Measurements from ENCODE around the gene DIAPH3. TPM values are rescaled to one million over a fixed set of nuclear protein-coding genes. Genes with fewer than 3 reads are reported as not detected.

DIAPH3 gene
- total RNA-seq, 1 experiment from 2014 or later: 33.6 TPM

DNA sequence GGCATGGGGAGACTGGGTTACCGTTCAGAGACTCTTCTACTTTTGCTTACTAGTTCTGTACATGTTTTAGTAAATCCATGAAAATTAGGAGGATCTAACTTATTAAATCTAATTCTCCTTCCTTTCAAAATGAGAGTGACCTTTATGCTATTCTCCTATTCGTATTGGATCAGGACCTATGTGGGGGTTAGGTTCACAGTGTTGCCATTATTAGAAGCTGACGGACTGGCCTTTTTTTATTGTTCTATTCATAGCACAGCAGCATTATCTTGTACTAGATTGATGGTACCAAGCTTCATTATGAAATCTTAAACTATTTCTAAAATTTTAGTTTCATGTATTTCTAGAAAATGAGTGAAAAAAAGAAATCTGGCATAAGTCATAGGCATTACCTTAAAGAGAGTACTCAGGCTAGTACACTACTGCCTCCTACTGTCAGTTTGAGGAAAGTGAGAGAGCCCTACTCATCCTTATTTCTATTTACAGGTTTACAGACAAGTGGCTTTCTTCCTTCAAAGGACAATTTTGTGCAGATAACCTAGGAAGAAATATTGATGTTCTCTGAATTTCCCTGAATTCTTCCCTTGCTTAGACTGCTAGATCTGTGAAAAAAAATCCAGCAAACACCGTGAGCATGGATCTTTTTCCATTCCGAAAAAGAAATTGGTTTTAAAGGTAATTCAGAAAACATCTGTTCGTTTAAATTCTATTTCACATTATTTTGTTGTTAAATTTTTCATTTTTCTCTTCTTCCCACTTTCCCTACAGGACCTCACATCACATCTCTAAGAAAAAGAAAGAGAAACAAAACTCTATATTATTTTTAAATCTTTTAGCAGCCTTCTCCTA lies 485.5 kb downstream of the DIAPH3 start:
- DNase-seq (ENCODE audit: low read depth): peak; percentile 51

DNA sequence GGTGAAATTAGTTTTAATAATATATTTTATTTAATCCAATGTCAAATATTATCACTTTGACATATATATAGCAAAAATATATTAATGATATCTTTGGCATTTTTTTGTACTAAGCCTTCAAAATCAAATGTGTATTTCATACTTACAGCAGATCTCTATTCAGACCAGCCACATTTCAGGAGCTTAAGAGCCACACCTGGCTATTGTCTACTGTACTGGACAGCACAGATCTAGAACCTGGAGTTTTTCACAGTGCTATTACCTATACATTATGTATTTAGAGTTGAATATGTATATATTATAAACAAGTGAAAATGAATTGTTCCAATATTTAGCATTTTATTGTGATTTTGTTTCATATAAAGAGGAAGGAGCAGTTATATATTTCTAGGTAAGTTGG lies 486.3 kb downstream of the DIAPH3 start:
- DNase-seq (ENCODE audit: low read depth): no peak

GRCh38 chr13:59674616-59675015 lies 489.1 kb downstream of the DIAPH3 start:
- peak; percentile 8 for DNase-seq (ENCODE audit: low read depth)

DNA sequence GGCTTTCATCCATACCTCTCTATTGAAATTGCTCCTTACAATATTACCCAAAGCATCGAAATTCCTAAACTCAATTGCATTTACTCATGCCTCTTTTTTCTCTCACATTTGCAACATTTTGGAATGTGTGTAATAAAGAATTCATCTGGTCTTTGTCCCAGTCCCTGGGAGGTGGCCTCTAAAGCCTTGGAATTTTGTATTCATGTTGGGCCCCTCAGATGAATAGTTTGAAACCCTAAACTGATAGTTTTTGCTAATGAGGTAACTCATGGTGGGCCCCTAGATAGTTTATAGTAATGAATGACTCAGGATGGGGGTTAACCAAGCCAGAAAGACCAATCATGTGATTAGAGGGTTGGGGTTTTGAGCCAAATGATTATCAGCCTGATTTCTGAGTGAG lies 490.4 kb downstream of the DIAPH3 start:
- DNase-seq (ENCODE audit: low read depth): no peak

- DNase-seq (ENCODE audit: low read depth): no peak
These were observed 491.3 kb downstream of the DIAPH3 start for GRCh38 chr13:59672445-59672844.

DNA sequence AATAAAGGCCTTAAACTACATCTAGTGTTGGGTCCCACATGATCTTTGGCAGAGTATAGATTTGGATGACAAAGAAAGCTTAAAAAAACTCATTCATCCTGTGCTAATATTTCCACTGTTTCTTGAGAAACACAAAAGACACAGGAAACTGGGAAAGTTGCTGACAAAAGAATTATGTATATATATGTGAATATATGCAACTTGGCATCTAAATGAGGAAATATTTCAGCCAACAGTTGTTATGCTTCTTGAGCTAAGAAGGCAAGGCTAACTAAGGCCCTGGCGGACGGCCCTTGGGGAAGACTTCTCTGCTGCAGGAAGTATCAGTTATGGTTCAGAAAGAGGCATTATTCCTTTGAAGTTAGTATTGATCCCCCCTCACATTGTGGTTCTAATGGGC lies 491.8 kb downstream of the DIAPH3 start:
- DNase-seq (ENCODE audit: low read depth): no peak

GRCh38 chr13:59666504-59666903 lies 497.2 kb downstream of the DIAPH3 start:
- DNase-seq (ENCODE audit: low read depth): no peak

- DNase-seq (ENCODE audit: low read depth): no peak
These were observed 498.0 kb downstream of the DIAPH3 start for GRCh38 chr13:59665732-59666131.

- DNase-seq (ENCODE audit: low read depth): no peak
These were observed 498.5 kb downstream of the DIAPH3 start for GRCh38 chr13:59665184-59665583.

- no peak for DNase-seq (ENCODE audit: low read depth)
These were observed 499.1 kb downstream of the DIAPH3 start for GRCh38 chr13:59664586-59664985.

- no peak for DNase-seq (ENCODE audit: low read depth)
These were observed 500.0 kb downstream of the DIAPH3 start for GRCh38 chr13:59663707-59664106.

GRCh38 chr13:59660582-59660981 lies 503.1 kb downstream of the DIAPH3 start:
- no peak for DNase-seq (ENCODE audit: low read depth)

DNA sequence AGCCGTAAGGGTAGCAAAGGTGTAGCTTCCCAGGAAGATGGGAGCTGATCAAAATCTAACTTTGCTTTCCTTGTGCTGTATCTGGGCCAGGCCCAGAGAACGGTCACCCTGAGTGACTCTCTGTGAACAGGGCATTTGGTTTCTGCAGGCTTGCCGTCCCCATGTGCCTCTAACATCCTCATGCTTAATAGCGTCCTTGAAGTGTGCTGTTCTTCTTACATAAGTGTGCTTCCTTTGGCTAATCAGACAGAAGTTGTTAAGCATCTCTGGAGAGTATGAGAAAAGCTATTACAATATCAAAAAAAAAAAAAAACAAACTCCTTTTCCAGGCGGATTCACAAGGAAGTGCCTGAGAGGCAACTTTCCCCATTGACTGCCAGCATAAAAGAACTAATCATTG lies 503.7 kb downstream of the DIAPH3 start:
- no peak for DNase-seq (ENCODE audit: low read depth)

- peak; percentile 12 for DNase-seq (ENCODE audit: low read depth)
These were observed 504.9 kb downstream of the DIAPH3 start for GRCh38 chr13:59658738-59659330.

- DNase-seq (ENCODE audit: low read depth): no peak
These were observed 505.5 kb downstream of the DIAPH3 start for GRCh38 chr13:59658027-59658737.

DNA sequence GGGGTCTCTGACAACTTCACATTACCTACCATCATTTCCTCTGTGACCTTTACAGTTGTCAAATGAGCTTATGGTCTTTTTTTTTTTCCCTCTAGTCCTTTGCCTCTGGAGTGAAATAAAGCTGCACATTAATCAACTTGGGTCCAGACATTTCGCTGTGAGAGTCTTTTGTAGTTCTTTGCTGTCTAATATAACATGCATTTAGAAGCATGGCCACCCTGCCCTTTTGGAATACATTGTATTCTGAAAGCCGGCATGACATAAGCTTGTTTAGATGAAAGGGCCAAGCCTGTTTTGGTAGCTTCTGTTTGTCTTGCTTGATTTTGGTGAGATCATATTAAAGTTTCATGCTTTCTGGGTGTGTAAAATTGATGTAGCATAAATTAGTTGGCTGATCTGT lies 509.8 kb downstream of the DIAPH3 start:
- DNase-seq (ENCODE audit: low read depth): no peak

DNA sequence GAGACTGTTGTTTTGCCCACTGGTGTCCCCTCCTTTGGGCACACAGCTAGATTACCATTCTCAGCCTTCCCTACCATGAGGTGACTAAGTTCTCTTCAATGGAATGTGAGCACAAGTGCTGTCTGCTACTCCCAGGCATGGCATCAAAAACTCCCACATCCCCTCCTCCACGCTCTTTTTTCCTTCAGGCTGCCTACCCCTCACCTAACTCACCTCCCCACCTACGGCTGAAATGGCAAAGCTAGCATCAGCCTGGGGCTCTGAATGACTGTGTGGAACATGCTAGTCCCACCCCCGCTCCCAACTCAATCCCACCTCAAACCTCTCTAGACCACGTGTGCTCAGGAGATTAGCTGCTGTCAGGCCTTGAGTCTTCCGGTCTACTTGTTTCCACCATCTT lies 512.2 kb downstream of the DIAPH3 start:
- no peak for DNase-seq (ENCODE audit: low read depth)

DNA sequence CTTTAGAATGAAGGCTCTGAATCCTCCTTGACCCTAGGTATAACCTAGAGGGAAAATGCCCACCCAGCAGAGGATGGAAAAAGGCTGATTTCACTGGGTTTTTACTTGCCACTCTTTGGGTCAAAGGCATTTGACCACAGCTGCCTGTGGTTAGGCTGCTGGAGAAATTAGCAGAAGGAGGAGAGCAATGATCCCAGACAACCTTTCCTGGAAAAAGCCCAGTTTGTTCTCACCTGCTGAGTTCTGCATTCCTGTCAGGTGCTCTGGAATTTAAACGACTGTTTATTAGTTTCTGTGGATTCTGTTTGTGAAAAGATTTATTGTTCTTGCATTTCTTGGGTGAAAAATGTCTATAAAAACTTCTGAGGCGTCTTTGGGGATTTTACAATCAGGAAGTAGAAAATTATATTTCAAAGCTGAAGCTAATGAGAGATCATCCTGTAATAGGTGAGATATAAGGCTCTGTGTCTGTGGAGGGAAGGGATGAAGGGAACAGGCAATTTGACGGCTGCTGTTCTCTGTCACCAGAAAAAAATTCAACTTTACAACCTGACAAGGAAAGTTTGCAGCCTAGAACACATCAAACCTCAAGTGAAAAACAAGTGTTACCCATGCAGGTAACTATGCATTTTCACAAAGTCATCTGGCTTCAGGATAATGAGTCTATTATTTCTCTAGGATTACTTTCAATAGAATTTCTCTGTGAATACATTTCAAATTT lies 519.7 kb downstream of the DIAPH3 start:
- no peak for DNase-seq (ENCODE audit: low read depth)

DNA sequence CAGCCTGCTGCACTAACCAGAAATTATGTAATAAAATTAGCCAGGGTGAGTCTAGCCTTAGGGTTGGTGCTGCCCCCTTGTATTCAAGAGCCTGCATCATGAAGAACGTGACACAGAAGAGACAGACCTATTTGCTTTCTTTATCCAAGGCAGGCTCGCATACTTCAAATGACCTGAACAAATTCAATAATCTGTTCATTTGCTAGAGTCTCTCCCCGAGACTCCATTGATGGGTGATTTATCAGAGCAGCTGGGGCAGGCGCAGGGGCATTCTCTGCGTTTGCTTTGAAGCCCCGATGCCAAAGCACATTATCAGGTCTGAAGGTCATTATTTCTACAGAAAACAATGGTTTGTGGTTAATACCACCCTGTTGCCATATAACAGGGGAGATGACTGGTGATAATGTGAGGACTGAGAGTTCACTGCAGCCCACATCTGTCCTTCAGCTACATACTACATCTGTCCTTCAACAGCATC lies 520.3 kb downstream of the DIAPH3 start:
- no peak for DNase-seq (ENCODE audit: low read depth)

DNA sequence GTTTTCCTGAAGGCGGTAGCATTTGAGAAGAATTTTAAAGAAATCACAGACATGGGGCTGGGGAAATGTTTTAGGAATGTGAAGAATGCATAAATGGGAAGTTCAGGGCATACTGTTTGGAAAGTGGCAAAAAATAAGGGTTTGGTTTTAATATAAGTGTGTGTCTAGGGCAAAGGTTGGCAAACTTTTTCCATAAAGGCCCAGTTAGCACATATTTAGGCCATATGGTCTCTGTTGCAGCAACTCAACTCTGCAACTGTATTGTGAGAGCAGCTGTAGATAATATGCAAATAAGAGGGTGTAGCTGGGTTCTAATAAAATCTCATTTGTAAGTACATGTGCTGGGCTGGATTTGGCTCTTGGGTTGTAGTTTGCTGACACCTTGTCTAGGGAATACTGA lies 521.9 kb downstream of the DIAPH3 start:
- no peak for DNase-seq (ENCODE audit: low read depth)

DNA sequence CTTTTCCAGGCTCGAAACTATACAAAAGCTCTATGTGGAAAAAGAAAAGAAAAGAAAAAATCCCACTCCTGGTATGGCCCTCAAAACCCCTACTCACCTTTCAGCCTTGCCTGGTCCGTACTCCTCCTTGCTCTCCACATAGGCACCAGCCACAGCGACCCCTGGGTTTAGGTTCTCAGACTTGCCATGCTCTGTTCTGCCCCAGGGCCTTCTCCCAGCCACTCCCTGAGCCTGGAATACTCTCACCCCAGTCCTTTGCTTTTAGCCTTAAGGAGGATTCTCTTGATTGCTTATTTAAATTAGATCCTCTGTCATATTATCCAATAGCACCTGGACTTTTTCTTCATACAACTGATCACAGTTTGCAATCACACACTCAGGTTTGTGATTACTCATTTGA lies 522.5 kb downstream of the DIAPH3 start:
- no peak for DNase-seq (ENCODE audit: low read depth)

DNA sequence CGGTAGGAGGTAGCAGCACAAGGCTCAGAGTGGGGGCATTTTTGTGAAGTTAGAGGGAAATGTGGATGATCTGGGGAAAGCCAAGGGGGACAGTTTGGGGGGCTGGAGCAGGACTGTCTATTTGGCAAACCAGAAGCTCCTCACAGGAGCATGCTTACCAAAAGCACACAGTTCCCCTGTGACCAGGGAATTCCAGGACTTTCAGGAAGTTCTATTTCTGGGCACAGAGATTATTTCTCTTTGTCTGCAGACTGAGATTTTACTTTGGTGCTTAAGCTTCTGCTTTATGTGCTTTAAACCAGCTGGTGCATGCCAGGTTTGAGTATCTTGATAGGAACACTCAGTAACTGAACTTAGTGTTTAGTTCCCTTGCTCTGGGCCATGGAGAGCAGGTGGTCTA lies 525.3 kb downstream of the DIAPH3 start:
- no peak for DNase-seq (ENCODE audit: low read depth)

Data from LHCN-M2 (cell line).